Daoy (cell line): ENCODE results near the gene NHERF2. TPM values are rescaled to one million over a fixed set of nuclear protein-coding genes. Genes with fewer than 3 reads are reported as not detected.
A peak's percentile ranks its signal among the peaks of the same experiment; 100 is the strongest.
"Not testable (repeated sequence)": the region's sequence is repeated elsewhere in the genome, so short reads cannot be mapped to it uniquely, and the experiment has no call there.

Source experiments
- DNase-seq: peaks from one replicate; pipeline ENCODE4 v3.0.0-alpha.2; 2015; ENCODE audit warnings: low read depth
- total RNA-seq: library from RNA; depleted of rRNA; stranded (reverse); fragments of >200 nt; shearing (Covaris generic); gene quantifications from 2 replicates; pipeline ENCODE4 v1.2.3, GENCODE V29; 2014

The NHERF2 gene
- total RNA-seq, 1 experiment from 2014 or later, result 41.8 TPM

DNA sequence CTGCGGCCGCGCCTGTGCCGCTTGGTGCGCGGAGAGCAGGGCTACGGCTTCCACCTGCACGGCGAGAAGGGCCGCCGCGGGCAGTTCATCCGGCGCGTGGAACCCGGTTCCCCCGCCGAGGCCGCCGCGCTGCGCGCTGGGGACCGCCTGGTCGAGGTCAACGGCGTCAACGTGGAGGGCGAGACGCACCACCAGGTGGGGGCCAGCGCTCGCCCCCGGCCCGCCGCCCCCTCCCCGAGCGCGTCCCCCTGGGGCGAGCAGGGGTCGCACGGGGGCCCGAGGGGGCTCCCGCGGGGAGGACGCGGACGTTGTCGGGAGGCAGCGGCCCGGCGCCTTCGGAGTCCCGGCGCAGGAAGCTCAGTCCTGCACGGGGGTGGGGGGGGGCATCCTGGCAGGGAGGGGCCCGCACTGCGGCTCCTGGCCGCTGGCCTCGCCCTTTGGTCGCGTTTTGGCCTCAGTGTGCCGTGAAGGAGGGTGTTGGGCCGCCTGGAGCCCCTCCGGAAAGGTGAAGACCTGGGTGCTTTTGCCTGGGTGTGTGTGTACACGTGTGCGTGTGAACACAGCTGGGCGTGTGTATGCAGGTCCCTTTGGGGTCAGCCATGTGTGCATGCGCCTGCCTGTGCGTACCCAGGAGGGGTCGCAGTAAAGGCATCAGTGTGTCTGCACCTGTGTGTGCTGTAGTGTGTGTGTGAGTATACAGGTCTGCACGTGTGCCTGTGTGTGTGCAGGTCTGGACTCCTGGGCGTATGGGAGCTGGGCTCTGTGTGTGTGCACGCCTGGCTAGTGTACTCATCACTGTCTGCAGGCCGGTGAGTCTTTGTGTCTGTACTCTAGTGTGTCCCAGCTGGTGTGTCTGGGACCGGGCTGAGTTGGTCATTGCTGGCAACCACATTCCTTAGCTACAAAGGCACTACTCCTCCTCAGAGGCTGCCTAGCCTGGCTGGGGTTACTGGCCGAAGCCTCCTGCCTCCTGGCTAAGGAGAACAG, 615 bp downstream of the NHERF2 start:
- peak; percentile 59 for DNase-seq

DNA sequence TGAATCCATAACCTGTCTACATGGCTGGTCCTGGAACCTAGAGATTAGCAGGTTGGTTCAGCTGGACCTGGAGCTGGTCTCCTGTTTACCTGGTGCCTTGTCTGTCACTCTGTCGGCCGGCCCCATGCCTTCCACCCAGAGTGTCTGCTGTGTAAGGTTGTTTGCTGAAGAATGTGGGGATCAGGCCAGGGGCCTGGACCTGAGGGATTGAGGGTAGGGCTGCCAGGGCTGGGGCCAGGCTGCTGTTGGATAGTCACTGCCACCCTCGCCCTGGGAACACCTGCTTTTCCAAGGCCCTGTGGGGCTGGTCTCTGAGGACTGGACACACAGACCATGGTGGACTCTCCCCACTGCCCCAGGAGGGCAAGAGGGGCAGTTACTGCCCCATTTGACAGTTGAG, 1.4 kb downstream of the NHERF2 start:
- no peak for DNase-seq

DNA sequence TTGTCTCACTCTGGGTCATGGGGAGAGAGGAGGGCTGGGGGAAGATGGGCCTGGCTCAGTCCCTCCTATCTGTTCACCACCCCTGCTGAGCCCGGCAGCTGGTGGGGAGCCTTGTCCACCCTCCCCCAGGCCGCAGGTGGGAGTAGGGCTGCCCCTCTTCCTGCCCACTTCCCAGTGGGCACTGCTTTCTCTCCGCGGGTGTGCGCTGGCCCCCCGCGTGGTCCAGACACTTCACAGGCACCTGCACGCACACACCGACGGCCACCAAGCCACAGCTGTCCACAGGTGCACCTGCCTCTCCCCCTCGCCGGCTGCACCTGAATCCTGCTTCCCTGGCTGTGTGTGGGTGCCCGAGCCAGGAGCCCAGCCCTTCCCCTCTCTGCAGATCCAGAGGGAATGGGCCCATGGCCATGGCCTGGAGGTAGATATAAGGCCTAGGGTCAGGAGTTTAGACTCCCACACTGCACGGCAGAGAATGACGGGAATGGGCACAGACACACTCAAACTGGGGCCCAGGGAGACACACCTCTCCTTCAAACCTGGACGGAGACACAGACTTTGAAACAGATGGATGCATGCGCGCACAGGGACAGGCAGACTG, 2.0 kb downstream of the NHERF2 start:
- DNase-seq, result no peak

DNA sequence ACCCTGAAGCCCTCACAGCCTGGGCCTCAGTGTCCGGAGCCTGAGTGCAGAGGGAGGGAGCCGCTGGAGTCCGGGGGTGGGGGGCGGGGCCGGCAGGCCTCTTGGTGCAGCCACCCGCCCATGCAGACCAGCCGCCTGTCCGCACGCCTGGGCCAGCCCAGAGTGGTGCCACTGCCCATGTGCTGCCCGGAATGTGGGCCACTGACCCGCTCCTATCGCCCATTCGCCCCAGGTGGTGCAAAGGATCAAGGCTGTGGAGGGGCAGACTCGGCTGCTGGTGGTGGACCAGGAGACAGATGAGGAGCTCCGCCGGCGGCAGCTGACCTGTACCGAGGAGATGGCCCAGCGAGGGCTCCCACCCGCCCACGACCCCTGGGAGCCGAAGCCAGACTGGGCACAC, 2.6 kb downstream of the NHERF2 start:
- no peak for DNase-seq

- DNase-seq, result no peak
These were observed 3.3 kb downstream of the NHERF2 start for GRCh38 chr16:2030036-2030435.

GRCh38 chr16:2031081-2031577, 4.4 kb downstream of the NHERF2 start:
- no peak for DNase-seq

- peak; percentile 65 for DNase-seq
These were observed 5.8 kb downstream of the NHERF2 start for GRCh38 chr16:2032285-2033056.

- peak; percentile 83 for DNase-seq
These were observed 6.6 kb downstream of the NHERF2 start for GRCh38 chr16:2033057-2033908.

DNA sequence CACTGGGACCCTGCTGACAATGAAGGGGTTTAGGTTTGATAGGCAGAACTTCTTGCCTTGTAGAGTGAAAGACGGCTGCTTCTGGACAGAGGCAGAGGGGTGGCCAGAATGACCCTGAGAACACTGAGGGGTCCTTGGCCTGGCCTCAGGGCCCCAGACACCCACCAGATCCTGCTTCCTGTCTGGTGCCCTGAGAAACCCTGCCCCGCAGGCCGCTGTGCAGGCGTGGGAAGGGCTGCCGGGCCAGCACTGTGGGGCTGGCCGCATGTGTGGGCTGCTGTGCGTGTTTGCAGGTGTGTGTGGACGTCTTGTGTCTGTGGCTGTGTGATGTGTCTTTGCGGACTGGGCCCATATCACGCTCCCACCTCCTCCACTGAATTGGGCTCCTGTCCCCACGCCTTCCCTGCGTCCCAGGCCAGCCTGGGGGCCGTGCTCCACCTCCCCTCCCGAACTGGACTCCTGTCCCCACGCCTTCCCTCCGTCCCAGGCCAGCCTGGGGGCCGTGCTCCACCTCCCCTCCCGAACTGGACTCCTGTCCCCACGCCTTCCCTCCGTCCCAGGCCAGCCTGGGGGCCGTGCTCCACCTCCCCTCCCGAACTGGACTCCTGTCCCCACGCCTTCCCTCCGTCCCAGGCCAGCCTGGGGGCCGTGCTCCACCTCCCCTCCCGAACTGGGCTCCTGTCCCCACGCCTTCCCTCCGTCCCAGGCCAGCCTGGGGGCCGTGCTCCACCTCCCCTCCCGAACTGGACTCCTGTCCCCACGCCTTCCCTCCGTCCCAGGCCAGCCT, 7.4 kb downstream of the NHERF2 start:
- DNase-seq, result not testable (repeated sequence)

DNA sequence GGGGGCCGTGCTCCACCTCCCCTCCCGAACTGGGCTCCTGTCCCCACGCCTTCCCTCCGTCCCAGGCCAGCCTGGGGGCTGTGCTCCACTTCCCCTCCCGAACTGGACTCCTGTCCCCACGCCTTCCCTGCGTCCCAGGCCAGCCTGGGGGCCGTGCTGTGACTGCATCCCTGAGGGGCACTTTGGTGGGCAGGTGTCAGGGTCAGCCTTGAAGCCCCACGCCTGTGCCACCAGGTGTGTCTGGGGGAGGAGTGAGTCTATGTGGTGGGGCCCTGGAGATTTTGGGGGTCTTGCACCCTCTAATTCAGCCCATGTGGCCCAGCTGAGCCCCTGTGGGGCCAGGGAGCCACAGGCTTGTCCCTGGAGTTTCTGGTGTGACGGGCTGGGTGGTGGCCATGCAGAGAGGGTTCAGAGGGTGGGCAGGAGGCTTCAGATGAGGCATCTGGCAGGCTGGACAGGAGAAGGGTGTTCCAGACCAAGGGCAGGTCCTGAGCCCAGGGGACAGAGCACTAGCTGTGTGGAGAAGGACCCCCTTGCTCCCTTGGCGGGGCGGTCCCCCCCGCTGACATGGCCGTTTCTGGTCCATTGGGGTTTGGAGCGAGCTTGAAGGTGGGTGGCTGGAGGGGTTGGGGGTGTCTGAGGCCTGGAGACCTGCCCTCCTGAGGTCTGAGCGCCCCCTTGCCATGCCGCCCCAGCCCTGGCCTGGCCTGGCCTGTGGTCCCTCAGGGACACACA, 8.2 kb downstream of the NHERF2 start:
- no peak for DNase-seq

- DNase-seq, result peak; percentile 88
These were observed 8.9 kb downstream of the NHERF2 start for GRCh38 chr16:2035431-2036199.

DNA sequence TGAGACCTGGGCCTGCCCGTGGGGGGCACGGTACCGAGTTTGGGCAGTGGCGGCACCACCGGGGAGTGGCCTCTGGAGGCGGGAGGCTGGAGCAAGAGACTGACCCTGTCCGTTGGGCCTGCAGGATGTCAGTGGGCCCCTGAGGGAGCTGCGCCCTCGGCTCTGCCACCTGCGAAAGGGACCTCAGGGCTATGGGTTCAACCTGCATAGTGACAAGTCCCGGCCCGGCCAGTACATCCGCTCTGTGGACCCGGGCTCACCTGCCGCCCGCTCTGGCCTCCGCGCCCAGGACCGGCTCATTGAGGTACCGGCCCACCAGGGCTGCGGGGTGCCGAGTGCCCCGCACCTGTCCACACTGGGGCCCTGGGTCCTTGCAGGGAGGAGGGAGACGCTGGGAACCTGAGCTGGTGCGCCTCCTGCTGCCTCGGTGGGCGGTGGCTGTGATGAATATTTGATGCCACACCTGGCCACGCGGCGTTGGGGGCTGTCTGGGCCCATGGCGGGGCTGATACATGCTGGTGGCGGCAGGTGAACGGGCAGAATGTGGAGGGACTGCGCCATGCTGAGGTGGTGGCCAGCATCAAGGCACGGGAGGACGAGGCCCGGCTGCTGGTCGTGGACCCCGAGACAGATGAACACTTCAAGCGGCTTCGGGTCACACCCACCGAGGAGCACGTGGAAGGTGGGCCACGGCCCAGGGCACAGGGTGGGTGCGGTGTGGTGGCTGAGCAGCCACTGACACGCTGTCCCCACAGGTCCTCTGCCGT, 9.7 kb downstream of the NHERF2 start:
- no peak for DNase-seq

DNA sequence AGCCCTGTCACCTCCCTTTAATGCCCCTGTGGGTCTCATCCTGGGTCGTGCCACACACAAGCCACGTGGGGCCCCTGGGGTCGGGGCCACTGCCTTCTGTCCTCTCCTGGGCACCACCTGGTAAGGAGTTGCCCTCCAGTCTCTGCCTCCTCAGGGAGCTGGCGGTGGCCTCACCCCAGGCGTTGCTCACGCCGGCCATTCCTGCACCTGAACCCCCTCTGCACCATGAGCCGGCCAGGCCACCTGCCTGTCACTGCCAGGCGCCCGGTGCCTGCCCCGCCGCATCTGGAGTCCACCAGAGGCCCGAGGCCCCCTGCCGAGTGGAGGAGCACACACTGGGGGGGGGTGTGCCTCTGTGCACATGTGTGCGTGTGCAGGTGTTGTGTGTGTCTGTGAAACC, 10.4 kb downstream of the NHERF2 start:
- DNase-seq, result peak; percentile 2

DNA sequence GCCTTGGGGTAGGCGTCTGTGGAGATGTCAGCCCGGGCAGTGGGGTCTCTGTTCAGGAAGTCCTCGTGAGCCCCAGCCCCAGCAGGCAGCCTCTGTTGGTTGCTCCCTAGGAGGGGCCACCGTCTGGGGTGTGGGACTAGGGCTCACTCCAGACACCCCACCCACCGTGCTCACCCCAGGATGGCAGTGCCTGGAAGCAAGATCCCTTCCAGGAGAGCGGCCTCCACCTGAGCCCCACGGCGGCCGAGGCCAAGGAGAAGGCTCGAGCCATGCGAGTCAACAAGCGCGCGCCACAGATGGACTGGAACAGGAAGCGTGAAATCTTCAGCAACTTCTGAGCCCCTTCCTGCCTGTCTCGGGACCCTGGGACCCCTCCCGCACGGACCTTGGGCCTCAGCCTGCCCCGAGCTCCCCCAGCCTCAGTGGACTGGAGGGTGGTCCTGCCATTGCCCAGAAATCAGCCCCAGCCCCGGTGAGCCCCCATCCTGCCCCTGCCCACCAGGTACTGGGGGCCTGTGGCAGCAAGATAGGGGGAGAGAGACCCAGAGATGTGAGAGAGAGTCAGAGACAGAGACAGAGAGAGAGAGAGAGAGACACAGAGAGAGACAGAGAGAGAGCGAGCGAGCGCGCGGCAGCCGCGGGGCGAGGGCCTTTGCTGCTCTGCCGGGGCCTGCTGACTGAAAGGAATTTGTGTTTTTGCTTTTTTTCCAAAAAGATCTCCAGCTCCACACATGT, 11.1 kb downstream of the NHERF2 start:
- peak; percentile 2 for DNase-seq

- no peak for DNase-seq
These were observed 11.9 kb downstream of the NHERF2 start for GRCh38 chr16:2038382-2039231.

GRCh38 chr16:2039274-2040031, 12.8 kb downstream of the NHERF2 start:
- DNase-seq, result peak; percentile 70
